ENCODE results near the gene SLC6A6. TPM values are rescaled to one million over a fixed set of nuclear protein-coding genes. Genes with fewer than 3 reads are reported as not detected.

SLC6A6 gene
- 63.3 and 79.9 TPM in 2 replicates for total RNA-seq
- polyA plus RNA-seq (2012): 45.9 TPM

DNA sequence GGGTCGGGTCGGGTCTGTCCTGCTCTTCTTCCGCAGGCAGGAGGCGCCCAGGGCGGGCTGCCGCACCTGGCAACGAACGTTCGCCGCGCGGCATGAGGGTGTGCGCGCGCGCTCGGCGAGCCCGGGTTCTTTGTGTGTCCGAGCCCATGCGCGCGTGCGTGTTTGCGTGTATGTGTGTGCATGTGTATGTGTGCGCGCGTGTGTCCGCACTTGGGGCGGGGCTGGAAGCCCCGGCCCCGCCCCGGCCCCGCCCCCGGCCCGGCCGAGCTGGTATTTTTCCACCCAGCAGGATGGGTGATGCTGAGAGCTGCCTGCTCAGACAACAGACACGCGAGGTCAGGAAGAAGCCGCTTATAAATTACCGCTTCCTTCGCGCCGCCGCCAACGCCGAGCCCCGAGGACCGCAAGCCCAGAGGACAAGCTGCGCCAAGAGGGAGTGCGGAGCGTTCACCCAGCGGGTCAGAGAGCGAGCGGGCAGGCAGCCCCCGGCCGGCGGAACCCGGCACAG, at the start of gene SLC6A6:
Gene SLC6A6, plus strand, starts transcription at position 303 of the 508 bp plus-strand sequence. CDS start 41,029 bp downstream, outside the sequence.
- DNase-seq (ENCODE audit: low read depth): peak; percentile 93

DNA sequence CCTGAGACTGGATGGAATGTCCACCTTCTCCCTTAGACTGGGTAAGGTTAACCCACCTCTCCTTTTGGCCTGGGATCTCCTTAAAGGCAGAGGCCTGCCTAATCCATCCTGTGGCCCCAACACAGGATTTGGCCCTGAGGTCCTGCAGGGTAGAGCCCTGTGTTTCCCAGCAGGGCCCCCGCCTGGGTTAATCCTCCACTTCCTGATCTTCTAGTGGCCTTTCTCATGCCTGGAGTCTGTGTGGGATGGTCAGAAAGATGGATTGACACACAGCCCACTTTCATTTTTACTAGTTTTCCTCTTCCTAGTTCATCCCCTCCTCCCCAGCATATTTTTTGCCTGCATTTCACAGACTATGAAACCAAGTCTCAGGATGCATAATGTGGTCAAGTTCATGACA, 48.9 kb upstream of the SLC6A6 start:
- DNase-seq (ENCODE audit: low read depth): no peak

DNA sequence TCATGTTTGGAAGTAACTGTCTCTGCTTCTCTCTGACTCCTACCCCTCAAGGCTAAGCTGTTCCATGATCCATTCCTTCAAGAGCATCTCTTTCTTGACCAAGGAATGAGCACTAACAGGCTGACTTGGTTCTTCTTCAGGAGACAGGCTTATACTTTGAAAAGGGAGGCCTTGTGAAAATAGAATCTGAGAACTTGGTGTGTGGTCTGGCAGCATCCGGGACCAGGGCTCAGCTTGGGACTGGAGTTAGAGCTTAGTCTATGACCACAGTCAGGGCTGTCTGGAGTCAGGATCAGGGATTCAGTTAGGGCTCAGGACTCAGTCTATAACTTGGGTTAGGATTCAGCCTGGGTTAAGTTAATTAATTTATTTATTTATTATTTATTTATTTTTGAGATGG, 44.9 kb upstream of the SLC6A6 start:
- no peak for DNase-seq (ENCODE audit: low read depth)

DNA sequence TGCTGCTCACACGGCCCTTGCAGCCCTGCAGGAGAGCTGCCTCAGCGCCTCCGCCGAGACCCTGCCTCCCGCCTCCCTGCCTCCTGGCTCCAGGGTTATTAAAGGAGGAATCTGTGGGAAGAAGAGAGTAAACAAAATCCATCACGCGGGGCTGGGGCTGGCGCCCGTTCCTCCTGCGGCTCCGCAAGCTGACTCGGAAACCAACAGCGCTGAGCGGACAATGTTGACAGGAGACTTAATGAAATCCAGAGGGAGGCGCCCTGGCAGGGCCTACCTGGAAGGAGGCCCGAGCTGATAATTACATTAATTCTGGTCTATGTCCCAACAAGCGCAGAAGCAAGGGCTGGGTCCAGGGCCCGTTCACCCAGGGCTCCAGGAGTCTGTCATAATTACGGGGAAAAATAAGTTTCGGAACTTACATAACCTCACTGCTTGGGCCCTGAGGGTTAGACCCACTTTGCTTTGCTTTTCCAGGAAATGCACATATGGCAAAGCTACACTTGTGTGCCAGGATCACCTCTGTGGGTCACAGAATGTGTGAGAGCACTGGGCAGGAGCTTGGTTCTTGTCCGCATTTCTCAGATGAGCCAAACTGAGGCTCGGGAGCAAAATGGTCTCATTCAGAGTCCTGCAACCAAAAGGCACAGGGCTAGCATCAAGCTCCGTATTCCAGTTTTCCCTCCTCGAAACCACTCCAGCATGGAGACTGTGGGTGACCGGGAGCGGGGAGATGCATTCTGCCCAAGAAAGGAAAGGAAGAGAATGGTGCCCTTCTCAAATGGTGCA, 43.8 kb upstream of the SLC6A6 start:
- DNase-seq (ENCODE audit: low read depth): no peak

DNA sequence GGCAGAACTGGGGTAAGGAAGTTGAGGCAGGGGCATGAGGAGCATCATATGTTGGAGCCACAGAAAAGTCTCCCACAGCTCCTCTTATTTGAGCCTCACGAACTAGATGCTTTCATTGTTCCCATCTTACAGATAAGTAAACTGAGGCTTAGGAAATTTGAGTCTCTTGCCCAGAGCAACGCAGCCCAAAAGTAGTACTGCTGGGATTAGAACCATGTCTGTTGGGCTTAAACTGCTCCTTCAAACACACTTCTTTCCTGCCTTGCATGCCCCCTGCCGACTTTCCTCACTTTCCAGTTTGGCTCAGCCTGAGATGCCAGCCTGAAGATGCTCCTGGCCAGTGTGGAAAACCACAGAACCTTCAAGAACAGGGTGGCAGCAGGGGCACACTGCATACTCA, 43.1 kb upstream of the SLC6A6 start:
- no peak for DNase-seq (ENCODE audit: low read depth)

DNA sequence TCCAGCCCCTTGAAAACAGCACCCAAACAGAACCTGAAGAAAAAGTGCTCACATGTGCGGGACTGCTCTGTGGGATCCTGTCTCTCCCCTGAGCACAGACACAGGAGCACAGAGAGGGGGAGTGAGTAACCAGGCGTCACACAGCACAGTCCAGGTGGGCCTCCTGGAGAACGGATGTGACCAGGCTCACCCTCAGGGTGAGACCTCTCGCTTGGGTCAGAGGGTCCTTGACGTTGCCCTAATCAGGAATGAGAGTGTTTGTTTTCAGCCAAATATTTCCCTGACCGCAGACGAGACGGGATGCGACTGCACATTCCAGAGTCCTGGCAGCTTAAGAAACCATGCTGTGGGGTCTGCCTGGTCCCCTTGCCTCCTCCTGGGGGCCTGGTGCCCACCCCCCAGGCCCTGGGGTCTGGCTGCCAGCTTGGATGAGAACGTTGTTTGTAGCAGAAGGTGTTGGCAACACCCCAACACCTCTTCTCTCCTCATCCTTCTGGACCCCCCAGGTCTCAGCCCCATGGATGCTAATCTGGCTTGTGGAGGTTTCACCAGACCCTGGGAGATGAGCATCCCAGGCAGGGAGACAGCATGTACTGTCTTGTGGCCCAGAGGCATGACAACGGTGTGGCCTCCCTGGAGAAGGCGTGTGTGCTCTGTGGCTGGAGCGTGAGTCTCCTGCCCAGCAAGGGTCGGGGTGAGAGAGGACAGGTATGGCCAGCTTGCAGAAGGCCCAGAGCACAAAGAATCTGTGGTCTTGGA, 42.1 kb upstream of the SLC6A6 start:
- no peak for DNase-seq (ENCODE audit: low read depth)

DNA sequence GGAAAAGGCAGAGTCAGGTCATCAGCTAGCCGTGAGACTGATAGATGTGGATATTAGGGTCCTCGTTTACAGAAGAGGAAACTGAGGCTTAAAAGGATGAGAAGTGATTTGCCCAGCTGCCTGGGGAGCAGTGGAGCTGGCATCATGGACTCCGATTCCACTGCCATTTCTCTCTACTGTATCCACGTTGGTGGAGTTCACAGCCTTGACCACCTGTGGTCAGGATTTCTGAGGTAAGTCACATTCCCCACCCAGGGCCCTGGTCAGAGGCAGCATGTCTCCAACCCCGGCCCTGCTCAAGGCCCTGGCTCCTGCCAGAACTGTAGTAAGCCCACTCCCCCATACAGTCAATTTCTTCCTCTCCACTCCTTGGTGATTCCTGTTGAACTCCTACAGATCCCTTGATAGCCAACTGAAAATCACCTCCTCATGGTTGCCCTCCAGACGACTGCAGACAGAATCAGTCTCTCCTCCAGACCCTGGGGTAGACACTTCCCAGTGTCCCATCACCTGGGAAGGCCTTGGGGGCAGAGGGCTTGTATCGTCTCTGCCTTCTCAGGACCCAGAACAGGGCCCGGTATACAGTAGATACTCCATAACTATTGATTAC, 41.2 kb upstream of the SLC6A6 start:
- no peak for DNase-seq (ENCODE audit: low read depth)

DNA sequence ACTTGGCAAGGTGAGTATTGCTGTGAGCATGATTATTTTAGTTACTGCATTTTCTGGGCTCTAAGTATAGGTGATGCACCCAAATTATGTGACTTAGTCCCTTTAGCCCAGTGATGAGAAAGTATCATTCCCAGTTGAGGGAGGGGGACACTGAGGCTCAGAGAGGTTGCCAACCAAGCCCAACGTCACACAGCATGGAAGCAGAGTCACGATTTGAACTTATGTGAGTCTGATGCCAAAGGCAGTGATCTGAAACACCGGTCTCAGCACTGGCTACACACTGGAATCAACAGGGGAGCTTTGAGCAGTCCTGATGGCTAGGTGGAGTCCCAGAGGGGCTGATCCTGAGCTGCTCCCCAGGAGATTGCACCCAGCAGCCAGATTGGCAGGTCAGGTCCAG, 39.5 kb upstream of the SLC6A6 start:
- DNase-seq (ENCODE audit: low read depth): no peak

DNA sequence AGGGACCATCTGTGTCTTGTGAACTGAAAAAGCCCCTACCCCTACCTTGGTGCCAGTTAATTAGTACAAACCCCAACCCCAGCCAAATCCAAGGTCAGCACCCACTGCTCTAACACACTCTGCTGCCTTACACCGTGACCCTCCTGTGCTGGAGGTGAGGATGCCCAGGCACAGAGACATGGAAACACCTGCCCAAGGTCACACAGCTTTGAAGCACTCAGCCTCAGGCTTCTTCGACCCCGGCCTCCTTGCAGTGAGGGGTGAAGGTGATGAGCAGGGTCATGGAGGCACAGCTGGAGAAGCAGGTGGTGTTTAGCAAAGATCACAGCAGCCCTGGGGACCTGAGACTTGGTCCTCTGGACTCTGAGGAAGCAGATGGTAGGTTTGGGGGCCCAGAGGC, 39.0 kb upstream of the SLC6A6 start:
- no peak for DNase-seq (ENCODE audit: low read depth)

DNA sequence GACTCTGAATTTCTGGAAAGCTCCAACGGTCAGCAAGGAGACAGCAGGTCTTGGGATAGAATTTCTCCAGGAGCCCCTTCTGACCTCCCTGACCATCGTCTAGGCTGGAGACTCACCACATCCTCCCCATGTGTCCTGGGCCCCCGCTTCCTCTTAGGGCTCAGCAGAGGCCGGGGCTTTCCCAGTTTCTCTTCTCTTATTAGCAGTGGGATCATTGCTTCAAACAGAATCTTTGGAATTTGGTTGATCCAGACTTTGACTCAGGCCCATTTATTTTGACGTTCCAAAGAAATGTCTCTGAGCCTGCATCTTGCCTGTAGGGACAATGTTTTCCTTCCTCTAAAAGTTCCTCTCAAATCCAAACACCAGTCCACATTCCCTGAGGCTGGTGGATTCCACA, 38.4 kb upstream of the SLC6A6 start:
- DNase-seq (ENCODE audit: low read depth): no peak

DNA sequence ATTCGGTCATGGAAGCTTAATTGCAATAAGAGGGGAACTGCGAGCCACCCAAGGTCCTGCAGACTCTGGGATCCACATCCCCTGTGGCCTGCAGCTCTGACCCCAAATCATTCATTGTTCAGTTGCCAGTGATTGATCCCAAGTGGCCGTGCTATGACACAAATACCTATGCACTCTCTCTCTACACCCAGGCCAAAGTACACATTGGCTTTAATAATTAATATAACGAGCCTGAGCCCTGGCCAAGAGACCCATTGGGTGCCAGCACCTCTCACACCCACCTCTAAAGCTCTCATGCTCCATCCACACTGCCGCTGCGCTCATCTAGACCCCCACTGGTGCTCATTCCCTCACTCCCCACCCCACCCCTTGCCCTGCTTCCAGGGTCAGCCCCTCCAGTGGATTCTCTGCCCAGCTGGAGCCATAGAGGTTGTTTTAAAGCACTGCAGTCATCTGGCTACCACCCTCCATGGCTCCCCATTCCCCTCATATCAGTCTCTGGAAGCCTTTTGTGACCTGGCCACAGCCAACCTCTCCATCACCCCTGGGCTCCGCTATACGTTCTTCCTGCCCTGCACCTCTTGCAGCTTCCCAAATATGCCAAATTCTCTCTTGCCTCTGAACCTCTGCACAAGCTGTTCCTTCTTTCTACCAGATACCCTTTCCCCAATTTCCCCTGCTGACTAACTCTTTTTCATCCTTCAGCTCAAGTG, 37.7 kb upstream of the SLC6A6 start:
- no peak for DNase-seq (ENCODE audit: low read depth)

DNA sequence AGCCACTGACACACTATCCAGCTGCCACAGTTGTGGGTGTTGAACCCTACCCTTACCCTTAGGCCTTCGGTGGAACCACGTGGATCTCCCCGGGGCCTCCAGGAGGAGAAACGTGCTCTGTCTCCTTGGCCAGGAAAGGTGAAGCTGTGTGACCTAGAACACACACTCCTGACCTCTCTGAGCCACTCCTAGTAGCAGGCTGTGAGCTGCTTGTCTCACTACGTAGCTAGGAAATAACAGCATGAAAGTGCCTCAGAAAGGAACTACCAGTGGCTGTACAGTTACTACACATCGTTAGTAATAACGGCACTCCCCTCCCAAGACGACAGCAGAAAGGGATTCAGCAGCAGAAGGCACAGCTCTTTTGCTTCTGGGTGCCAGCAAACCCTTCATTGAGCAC, 36.2 kb upstream of the SLC6A6 start:
- no peak for DNase-seq (ENCODE audit: low read depth)

DNA sequence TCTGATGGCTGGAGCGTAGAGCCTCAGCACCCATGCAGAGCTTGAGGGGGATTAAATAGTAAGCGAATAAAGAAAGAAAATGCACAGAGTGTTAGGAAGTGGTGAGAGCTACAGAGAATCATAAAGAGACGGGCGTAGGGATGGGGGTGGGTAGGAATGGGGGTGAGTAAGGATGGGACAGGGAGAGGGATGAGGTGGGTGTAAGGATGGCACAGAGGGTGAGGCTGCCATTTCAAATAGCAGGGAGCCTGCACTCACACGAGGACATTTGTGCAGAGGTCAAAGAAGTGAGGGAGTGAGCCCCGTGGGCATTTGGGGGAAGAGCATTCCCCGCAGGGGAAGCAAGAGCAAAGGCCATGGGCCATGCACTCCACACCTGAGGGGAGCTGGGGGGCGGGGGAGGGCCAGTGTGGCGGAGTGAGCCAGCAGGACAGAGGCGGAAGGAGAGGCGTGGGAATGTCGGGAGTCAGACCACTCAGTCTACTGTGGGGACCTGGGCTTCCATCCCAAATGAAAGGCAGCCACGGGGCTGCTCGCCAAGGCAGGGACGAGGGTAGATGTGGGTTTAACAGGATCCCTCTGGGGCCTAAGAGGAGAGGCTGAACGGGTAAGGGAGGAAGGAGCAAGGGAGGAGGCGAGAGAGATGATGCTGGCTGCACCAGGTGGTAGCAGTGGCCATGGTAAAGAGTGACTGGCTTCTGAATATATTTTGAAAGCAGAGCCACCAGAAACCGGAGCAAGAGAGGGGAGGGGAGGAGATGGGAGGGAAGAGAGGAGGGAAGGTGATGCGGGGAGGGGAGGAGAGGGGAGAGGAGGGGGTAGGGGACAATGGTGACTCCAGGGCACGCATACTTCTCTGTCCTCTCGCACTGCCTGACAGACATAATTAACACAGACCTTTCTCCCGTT, 35.2 kb upstream of the SLC6A6 start:
- no peak for DNase-seq (ENCODE audit: low read depth)

DNA sequence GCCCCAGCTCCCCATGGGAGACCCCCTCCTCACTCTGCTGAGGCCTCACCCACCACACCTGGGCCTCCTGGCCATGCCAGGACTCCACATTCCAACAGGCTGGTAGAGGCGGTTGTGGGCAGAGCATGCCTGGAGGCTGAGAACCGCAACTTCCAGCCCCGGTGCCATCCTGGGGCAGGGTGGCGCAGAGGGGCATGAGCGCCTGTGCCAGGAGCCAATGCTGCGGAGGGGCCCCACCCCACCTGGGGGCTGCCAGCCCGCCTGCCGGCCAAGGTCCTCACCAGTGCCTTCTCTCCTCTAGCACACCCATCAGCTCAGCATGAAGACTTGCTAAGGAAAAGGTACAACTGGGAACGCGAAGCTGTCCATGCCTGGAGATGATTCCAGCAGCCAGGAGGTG, 34.3 kb upstream of the SLC6A6 start:
- DNase-seq (ENCODE audit: low read depth): no peak

DNA sequence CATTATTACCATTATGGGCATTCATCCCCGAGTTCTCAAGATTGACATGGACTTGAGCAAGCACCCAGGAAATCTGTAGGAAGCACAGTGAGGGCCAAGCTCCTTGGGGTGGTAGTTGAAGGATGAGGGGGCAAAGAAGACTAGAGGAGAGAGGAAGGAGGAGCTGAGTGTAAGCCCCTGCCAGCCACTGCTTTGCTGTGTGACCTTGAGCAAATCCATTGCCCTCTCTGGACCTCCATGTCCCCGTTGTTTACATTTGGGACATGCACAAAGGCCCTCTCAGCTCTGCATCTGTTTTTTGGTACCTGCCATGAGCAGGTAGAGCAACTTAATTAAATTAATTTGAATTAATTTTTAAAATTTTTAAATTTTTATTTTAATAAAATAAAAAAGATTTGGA, 33.5 kb upstream of the SLC6A6 start:
- no peak for DNase-seq (ENCODE audit: low read depth)

DNA sequence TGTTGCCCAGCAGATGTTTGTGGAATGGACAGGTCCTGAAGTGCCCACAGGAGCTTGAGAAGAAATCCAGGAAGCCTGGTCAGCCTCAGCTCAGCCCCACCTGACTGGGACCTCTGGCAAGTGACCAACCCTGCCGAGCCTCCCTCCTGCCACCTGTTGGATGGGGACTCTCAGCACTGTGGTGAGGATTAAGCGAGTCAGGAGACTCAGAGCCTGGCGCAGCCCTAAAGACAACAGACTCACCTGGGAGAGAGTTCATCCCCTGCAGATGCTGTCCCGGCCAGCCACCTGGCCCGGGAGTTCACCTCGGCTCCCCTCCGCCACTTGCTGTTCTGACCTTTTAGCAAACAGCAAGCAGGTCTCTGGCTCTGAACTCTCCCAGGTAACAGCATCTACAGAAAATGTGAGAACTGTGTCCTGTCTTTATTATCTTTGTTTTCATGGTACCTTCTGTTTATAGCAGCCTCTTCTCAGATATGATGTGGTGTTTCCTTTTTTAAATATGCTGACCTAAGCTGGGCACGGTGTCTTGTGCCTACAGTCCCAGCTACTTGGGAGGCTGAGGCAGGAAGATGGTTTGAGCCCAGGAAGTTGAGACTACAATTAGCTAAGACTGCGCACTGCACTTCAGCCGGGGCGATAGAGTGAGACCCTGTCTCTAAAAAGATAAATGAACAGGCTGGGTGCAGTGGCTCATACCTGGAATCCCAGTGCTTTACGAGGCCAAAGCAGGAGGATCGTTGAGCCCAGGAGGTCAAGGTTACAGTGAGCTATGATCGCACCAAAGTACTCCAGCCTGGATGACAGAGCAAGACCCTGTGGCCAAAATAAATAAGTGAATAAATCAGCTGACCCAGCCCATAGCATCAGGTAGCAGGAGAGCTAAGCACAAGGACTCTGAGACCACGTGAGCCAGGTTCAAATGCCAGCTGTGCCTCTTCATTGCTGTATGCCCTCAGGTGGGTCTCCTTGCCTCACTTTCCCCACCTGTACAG, 32.4 kb upstream of the SLC6A6 start:
- DNase-seq (ENCODE audit: low read depth): peak; percentile 55

DNA sequence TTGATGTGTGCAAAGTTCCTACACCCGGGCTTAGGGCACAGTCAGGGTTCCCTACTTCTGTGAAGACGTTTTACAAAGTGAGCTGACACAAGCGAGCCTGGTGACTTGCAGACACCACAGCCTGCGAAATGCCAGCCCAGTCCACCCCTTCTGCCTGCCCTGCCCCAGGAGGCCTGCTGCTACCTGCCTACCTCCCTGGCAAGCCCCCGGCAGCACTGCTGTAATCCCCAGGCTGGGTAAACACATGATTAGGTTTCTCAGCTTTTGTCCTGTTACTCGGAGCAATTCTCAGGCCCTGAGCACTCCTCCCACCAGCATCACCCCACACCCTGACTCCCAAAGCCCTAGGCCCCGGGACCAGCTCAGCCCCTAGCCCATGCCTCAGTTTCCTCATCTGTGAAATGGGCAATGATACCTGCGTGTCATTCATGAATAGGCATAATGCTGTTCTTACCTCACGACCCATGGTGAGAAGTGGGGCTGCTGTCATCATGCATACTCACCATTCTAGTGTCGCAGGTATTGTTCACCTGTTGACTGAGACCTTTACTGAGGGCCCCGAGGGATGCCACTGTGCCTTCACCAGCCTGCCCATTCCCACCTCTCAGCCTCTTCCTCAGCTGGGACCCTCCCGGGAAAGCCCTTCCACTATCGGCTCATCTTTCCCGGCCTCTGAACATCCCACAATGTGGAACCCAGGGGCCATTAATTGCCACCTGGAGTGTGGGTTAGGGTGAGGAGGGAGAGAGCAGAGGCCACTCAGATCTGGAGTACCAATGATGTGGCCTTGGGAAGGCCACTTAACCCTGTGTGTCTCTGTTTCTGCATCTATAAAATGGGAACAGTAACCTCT, 31.5 kb upstream of the SLC6A6 start:
- no peak for DNase-seq (ENCODE audit: low read depth)

Measured in myocyte (in vitro differentiated cells).